GM19395 (cell line): ENCODE measurements around the gene RAB3D.
"Not testable (repeated sequence)": the region's sequence is repeated elsewhere in the genome, so short reads cannot be mapped to it uniquely, and the experiment has no call there.

Source experiments
- ATAC-seq: cut with Tn5 transposase; IDR thresholded peaks from one replicate; pipeline ENCODE4 v1.9.1; 2021; ENCODE audit warnings: mild to moderate bottlenecking, moderate library complexity; ENCODE audit not compliant: unreplicated experiment

Gene RAB3D

GRCh38 chr19:11339254-11340098, at the start of gene RAB3D:
Gene RAB3D, minus strand, starts transcription at chr19:11339657. Its CDS starts 2,258 bp downstream, at chr19:11337399.
- no peak for ATAC-seq

GRCh38 chr19:11387162-11388034, 47.9 kb upstream of the RAB3D start:
- ATAC-seq, result no peak

GRCh38 chr19:11384778-11385129, 45.3 kb upstream of the RAB3D start:
- ATAC-seq, result no peak

DNA sequence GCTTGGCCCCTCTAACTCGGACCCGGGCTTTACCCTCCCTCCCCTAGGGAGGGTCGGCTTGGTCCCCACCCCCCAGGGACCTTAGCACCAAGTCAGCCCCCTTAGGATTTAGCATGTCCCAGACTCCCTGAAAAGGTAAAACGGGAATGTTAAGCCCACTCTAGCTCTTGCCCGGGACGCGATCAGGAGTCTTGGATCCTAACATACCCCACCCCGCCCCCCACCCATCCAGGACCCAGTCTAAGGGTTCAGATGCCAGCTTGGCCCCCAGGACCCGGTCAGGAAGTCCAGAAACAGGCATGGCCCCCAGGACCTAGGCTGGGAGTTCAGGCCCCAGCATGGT, 44.2 kb upstream of the RAB3D start:
- ATAC-seq, result no peak

GRCh38 chr19:11382898-11383705, 43.6 kb upstream of the RAB3D start:
- no peak for ATAC-seq

DNA sequence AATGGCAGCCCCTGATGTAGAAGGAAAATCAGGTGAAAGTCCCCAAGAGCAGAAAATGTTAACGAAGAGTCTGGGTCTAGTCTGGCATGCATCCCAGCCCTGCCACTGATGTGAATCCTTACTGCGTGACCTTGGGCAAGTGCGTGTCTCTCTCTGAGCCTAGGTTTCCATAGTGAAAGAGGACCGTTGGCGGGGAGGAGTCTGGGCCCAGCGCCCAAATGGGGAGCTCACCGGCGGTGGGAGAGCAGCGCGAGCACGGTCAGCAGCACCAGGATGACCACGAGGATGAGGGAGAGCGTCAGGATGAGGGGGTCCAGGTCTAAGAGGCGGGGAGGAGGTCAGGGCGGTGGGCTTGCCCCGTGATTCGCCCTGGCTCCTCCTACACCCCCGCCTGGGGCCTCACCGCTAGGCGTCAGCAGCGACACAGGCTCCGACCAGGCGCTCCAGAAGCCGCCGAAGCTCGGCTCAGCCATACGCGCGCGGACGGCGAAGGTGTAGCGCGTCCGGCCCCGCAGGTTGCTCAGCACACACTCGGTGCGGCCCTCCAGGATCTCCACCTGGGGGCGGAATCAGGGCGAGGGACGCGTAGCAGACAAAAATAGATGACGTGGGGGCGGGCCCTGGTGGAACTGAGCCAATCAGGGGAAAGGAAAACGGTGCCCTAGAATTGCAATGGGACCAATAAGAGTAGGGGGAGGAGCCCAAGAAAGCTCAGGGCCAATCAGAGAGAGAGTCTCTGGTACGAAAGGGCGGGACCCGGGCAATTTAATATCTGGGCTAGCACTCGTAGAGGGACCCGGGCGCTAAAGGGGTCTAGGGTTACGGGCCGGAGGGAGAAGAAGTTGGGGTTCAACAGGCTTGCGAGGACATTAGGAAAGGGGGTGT, 41.4 kb upstream of the RAB3D start:
- ATAC-seq, result peak; percentile 81

- ATAC-seq, result no peak
Measured at GRCh38 chr19:11379857-11380350, 40.4 kb upstream of the RAB3D start.

DNA sequence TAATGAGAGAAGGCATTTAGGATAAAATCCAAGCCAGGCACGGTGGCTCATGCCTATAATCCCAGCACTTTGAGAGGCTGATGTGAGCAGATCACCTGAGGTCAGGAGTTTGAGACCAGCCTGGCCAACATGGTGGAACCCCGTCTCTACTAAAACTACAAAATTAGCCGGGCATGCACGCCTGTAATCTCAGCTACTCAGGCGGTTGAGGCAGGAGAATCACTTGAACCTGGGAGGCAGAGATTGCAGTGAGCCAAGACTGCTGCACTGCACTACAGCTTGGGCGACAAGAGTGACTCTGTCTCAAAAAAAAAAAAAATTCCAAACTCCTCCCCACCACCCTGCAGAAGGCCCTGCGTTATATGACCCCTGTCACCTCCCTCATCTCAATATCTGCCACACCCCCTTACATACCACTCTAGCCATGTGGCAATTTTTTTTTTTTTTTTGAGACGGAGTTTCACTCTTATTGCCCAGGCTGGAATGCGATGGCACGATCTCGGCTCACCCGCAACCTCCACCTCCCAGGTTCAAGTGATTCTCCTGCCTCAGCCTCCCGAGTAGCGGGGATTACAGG, 39.9 kb upstream of the RAB3D start:
- ATAC-seq, result not testable (repeated sequence)

GRCh38 chr19:11378319-11379189, 39.1 kb upstream of the RAB3D start:
- no peak for ATAC-seq

- ATAC-seq, result no peak
Measured at GRCh38 chr19:11377756-11378155, 38.3 kb upstream of the RAB3D start.

DNA sequence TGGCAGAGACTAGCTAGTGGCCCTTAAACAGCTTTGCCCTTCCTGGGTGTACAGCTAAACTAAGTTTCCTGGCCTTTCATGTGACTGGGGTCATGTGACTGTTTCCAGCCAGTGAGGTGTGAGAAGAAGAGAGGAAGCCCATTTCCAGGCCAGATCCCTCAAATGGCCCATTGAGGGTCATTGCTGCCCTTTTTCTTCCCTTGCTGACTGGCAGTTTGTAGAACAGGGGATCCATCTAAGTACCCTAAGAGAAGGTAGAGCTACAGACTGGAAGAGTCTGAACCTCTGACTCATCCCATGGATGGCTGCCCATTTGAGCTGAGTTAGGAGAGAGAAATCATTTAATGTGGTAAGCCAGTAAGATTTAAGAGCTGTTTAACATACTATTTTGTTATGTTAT, 37.8 kb upstream of the RAB3D start:
- no peak for ATAC-seq

GRCh38 chr19:11375143-11375948, 35.9 kb upstream of the RAB3D start:
- peak; percentile 33 for ATAC-seq

- ATAC-seq, result peak; percentile 86
Measured at GRCh38 chr19:11374433-11375142, 35.1 kb upstream of the RAB3D start, which contains the start of gene SWSAP1. Gene SWSAP1, plus strand, starts transcription at chr19:11374666. Its CDS starts 15 bp downstream, at chr19:11374681.

DNA sequence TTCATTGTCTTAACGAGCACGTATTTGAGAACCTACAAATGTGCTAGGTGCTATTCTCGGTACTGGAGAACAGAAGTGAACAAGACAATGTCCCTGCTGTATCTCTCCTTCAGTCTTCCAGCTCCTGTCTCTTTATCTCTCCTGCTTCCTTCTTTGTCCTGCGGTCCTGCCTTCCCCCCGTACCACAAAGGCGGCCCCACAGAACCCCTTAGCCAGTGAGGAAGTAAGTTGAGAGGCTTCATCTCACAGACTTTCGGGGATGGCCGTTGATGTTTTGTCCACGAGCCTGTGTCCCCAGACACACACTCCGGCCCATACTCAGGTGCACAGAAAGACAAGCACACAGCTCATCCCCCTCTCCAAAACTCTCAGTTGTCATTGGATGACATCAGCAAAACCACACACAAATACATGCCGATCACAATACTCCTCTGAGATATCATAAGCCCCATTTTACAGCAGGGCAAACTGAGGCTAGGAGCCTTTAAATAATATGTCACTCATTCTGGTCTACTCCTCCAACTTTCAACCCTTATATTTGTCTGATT, 34.5 kb upstream of the RAB3D start:
- ATAC-seq, result no peak

DNA sequence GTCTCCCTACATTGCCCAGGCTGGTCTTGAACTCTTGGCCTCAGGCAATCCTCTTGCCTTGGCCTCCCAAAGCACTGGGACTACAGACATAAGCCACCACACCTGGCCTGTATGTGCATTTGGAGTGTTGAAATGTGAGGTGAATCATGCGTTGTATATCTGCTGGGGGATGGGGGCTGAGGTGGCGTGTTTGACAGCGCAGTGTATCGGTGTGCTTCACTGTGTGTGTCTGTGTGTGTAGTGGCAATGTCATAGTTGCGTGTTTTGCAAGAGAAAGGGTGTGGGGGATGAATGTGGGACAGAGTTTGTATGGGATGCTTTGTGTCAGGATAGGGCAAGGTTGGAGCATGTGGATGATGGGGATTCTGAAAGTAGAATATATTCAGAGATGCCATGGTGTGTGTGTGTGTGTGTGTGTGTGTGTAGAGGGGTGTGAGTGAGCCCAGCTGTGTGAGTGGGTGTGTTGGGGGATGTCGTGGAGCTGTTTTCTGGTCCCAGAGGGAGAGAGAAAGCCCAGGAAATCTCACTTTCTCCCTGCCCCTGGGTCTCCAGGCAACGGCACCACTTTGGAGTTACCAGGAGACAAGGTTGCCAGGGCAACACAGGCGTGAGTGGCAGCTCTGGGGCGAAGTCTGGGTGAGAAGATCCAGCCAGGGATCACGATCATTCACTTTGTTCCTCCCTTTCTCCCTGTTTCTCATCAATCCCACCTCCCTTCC, 33.9 kb upstream of the RAB3D start:
- no peak for ATAC-seq

DNA sequence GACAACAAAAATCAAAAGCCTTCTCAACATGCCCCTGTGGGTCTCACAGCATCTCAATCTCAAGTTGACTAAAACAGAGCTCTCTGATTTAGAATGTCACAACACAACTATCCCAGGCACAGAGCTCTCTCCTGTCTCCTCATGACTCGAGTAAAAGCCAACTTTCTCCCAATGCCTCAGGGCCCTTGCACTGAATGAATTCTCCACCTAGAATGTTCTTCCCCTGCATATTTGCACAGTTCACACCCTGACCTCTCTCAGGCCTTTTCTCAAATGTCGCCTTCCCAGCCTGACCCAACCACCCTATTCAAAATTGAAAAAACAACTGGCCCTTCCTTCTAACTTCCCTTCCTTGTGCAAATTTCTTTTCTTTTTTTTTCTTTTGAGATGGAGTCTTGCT, 31.3 kb upstream of the RAB3D start:
- ATAC-seq, result no peak
